MM.1S (cell line): ENCODE measurements around the gene NBPF14.
"Not testable (repeated sequence)": the region's sequence is repeated elsewhere in the genome, so short reads cannot be mapped to it uniquely, and the experiment has no call there.

Experiments used
- CTCF ChIP-seq: fragments of 300-600 bp; sonication (generic); IDR thresholded peaks from 2 replicates; pipeline ENCODE4 v1.5.1; 2016; ENCODE audit warnings: antibody characterized with exemption, low read length, mixed read lengths
- EZH2phosphoT487 ChIP-seq: fragments of 300-600 bp; sonication (generic); IDR thresholded peaks from 2 replicates; pipeline ENCODE4 v1.6.1; 2018; ENCODE audit warnings: antibody characterized with exemption, low read length

DNA sequence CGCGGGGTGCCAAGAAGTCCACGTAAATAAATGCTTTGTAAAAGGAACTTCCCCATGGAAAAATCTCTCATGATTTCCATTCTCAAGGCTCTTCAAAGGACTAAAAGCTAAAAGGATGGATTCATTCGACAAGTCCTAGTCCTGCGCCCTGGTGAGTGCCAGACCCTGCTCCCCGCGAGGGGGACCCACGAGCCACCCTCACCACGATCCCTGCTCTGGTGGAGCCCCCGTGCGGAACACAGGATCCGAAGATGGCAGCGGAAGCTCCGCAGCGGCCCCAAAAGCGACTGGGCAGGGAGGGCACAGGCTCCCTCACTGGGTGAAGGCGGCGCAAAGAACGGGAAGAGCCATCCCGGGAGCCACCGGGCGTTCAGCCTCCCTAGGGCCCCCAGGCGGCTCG is 67.2 kb downstream of the NBPF14 start:
- not testable (repeated sequence) for TF ChIP-seq EZH2phosphoT487, CTCF
